Left lung (tissue), 10 donors: ENCODE measurements around the gene HMG20B. TPM values are rescaled to one million over a fixed set of nuclear protein-coding genes. Genes with fewer than 3 reads are reported as not detected.

Experiments
- ATAC-seq: fragments of 200-7000 bp; cut with Tn5 transposase; one replicate; pipeline ENCODE4 v1.9.1; 2020; ENCODE audit warnings: moderate library complexity
- DNase-seq, 4 donors: peaks; one replicate each; pipeline ENCODE4 v3.0.0-alpha.2; 2013 to 2020
- H3K27ac ChIP-seq, 2 donors: fragments of 200-600 bp; sonication (generic) in 1 of 2; one replicate each; pipeline versions ENCODE4 v1.5.0 to v1.8.0; 2020 to 2021
- H3K27me3 ChIP-seq, 2 donors: fragments of 200-600 bp; sonication (generic) in 1 of 2; one replicate each; pipeline versions ENCODE4 v1.5.0 to v1.8.0; 2020 to 2021
- H3K36me3 ChIP-seq, 2 donors: fragments of 200-600 bp; sonication (generic) in 1 of 2; one replicate each; pipeline versions ENCODE4 v1.5.0 to v1.8.0; 2020 to 2021
- H3K4me1 ChIP-seq, 2 donors: fragments of 200-600 bp; one replicate each; pipeline ENCODE4 v1.8.0; 2021
- H3K4me3 ChIP-seq, 2 donors: fragments of 200-600 bp; sonication (generic) in 1 of 2; one replicate each; pipeline versions ENCODE4 v1.5.0 to v1.8.0; 2020 to 2021; ENCODE audit warnings: mild to moderate bottlenecking in 1 of 2
- H3K9me3 ChIP-seq, 2 donors: fragments of 200-600 bp; sonication (generic) in 1 of 2; one replicate each; pipeline versions ENCODE4 v1.5.0 to v1.8.0; 2020 to 2021
- intact Hi-C, 2 donors: fragments of 100-400 bp; cut with DNase I; formaldehyde crosslinking; loops; one replicate each; pipeline versions ENCODE4 v1.11.2 to v1.14.2; 2022
- polyA plus RNA-seq, 6 donors: library from polyadenylated mRNA; unstranded; fragments of 120-200 nt; gene quantifications; one replicate each; pipeline ENCODE4 v1.2.1, GENCODE V29; 2013; ENCODE audit not compliant: insufficient read length in 6 of 6
- total RNA-seq, 2 donors: library from RNA; stranded (reverse); fragmentation: NEBNext Ultra II Directional; extraction: Animal tissue kit (Norgen Biotek cat#: 25700); gene quantifications; one replicate each; pipeline ENCODE4 v1.2.1, GENCODE V29; 2021
- TF ChIP-seq, protein P1 (sequence below), 2 donors: fragments of 200-600 bp; sonication (generic) in 1 of 2; IDR thresholded peaks; one replicate each; pipeline versions ENCODE4 v1.5.0 to v1.8.0; 2021; ENCODE audit warnings: antibody characterized with exemption in 2 of 2
- donor health status: DM: no; HTN: yes; CAD: no.
- donor health status: DM: no; HTN: no; CAD: no.

Gene HMG20B
- total and polyA plus RNA-seq, 8 donors: 50.9 to 104 (median 87.0) TPM

DNA sequence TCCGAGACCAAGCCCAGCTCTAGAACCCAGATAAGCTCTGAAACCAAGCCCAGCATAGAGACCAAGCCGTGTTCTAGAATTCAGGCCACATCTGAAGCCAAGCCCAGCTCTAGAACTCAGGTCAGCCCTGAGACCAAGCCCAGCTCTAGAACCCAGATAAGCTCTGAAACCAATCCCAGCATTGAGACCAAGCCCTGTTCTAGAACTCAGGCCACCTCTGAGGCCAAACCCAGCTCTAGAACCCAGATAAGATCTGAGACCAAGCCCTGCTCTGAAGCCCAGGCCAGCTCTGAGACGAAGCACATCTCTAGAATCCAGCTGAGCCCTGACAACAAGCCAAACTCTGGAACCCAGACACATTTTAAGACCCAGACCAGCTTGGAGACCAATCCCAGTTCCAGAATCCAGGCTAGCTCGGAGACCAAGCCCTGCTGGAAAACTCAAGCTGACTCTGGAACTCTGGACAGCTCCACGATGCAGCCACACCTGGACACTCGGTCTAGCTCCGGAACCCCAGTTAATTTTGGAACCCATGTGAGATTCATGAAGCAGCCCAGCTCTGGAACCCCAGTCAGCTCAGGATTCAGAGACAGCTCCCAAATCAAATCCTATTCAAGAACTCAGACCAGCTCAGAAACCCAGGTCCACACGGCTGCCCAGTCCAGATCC lies 18.4 kb downstream of the HMG20B start:
- DNase-seq (no peak), ATAC-seq (no peak)
- Histone ChIP-seq H3K4me1 (no peaks in the 10 kb centered on the region), H3K4me3 (no peak overlapping the region), H3K27ac (no peak overlapping the region), H3K36me3 (no peaks in the 10 kb centered on the region), H3K27me3 (peaks cover 2 to 10% of the 10 kb centered on the region in 2 donors), H3K9me3 (no peaks in the 10 kb centered on the region)
- TF ChIP-seq, protein P1, sequence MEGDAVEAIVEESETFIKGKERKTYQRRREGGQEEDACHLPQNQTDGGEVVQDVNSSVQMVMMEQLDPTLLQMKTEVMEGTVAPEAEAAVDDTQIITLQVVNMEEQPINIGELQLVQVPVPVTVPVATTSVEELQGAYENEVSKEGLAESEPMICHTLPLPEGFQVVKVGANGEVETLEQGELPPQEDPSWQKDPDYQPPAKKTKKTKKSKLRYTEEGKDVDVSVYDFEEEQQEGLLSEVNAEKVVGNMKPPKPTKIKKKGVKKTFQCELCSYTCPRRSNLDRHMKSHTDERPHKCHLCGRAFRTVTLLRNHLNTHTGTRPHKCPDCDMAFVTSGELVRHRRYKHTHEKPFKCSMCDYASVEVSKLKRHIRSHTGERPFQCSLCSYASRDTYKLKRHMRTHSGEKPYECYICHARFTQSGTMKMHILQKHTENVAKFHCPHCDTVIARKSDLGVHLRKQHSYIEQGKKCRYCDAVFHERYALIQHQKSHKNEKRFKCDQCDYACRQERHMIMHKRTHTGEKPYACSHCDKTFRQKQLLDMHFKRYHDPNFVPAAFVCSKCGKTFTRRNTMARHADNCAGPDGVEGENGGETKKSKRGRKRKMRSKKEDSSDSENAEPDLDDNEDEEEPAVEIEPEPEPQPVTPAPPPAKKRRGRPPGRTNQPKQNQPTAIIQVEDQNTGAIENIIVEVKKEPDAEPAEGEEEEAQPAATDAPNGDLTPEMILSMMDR (IDR thresholded peaks at IDR 0.05): no peak
- intact Hi-C loops: no loop called here

DNA sequence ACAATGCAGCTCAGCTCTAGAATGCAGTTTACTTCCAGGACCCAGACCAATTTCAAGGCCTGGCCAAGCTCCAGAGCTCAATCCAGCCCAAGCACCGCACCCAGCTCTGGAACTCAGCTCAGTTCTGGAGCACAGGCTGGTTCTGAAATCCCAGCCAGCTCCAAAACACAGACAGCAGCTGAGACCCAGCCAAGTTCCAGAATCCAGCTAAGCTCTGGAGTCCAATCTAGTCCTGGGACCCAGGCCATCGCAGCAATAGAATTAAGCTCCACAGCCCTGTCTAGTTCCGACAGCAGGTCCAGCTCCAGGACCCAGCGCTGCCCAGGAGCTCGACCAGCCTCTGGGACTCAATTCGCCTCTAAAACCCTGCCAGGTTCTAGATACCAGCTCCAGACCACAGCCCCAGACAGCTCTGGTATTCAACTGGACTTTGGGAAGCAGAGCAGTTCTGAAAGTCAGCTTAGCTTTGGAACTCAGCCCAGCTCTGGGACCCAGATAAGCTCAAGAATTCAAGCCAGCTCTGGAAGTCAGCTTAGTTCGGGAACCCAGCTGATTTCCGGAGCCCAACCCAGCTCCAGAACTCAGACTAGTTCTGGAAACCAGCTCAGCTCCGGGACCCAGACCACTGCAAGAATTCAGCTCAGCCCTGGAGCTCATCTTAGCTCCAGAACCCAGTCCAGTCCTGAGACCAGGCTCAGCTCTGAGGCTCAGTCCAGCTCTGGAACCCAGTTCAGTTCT lies 19.3 kb downstream of the HMG20B start:
- Histone ChIP-seq H3K4me3 (no peak overlapping the region), H3K27ac (no peak overlapping the region), H3K27me3 (peaks cover 0 to under 1% of the 10 kb centered on the region in 2 donors), H3K36me3 (no peaks in the 10 kb centered on the region), H3K4me1 (no peaks in the 10 kb centered on the region), H3K9me3 (no peaks in the 10 kb centered on the region)
- TF ChIP-seq, protein P1 (IDR thresholded peaks at IDR 0.05): no peak
- no peak for DNase-seq
- intact Hi-C loops: no loop called here
- no peak for ATAC-seq

DNA sequence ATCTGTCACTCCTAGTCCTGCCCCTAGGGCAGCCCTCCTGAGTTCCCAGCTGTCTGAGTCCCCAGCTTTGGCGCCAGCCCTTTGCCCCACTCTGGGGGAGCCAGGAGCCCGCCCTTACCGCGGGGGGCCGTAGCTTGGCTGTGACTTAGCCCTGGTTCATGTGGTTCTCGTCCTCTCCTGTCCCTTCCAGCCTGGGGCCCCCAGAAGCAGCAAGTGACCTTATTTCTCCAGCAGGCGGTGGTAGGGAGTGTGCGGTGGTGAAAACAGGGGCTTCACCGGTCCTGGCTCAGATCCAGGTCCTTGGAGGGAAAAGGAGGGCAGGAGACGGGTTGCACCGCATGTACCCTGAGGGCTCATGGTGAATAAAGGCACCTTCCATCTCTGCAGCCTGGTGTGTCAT lies 20.4 kb downstream of the HMG20B start:
- Histone ChIP-seq H3K9me3 (no peaks in the 10 kb centered on the region), H3K4me1 (no peaks in the 10 kb centered on the region), H3K27me3 (no peaks in the 10 kb centered on the region), H3K27ac (no peak overlapping the region), H3K36me3 (no peaks in the 10 kb centered on the region), H3K4me3 (no peak overlapping the region)
- intact Hi-C loops: no loop called here
- no peak for ATAC-seq
- DNase-seq: no peak
- TF ChIP-seq, protein P1 (IDR thresholded peaks at IDR 0.05): no peak

DNA sequence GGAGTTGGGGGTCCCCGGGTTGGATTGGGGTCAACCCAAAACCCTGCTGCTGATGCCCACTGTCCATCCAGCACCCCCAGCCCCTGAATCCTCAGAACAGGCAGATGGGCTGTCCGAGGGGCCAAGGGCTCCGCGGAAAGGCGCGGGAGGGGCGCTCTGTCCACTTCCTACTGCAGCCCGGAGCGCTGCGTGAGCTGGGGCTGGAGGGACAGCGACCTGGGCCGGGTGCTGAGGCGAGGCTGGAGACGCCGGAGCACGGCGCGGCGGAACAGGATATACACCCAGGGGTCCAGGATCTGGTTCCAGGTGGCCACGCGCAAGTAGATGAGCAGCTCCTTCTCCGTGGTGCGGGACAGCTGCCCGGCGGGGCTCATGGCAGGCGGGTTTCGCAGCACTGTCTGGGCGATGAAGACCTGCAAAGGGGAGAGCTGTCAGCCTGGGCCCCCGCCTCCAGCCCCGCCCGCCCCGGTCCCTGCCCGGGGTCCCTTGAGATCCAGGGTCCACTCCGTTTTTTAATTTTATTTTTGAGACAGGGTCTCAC lies 22.8 kb downstream of the HMG20B start:
- Histone ChIP-seq H3K9me3 (no peaks in the 10 kb centered on the region), H3K36me3 (no peaks in the 10 kb centered on the region), H3K4me1 (no peaks in the 10 kb centered on the region), H3K27ac (no peak overlapping the region), H3K27me3 (no peaks in the 10 kb centered on the region), H3K4me3 (no peak overlapping the region)
- TF ChIP-seq, protein P1 (IDR thresholded peaks at IDR 0.05): no peak
- no peak for ATAC-seq
- DNase-seq: no peak
- intact Hi-C loops: no loop called here

DNA sequence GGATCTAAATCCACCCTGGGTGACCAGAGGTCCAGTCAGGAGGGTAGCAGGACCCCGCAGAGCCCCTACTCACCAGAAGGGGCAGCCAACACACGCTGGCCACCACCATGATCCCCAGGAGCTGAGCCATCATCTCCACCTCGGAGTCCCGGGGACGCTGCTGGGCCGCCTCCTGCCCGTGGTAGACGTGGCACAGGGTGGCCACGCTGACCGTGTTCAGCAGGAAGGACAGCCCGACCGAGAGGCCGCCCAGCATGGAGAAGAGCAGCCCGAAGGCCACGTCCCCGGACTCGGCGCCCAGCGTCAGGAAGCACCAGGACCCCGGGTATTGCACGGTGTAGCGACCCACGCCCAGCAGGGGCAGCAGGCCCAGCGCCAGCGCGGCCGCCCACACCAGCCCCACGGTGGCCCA lies 27.0 kb downstream of the HMG20B start:
- H3K27me3 ChIP-seq: peaks cover 0 to 8% of the 10 kb centered on the region in 2 donors
- DNase-seq (no peak), ATAC-seq (no peak)
- TF ChIP-seq, protein P1 (IDR thresholded peaks at IDR 0.05): no peak
- no peaks in the 10 kb centered on the region for H3K9me3 ChIP-seq
- H3K36me3 ChIP-seq: no peaks in the 10 kb centered on the region
- H3K4me3 ChIP-seq: no peak overlapping the region
- H3K4me1 ChIP-seq: peaks cover 3 to 15% of the 10 kb centered on the region in 2 donors
- intact Hi-C loops: no loop called here
- no peak overlapping the region for H3K27ac ChIP-seq
